GM18519 (cell line): ENCODE results near the gene SEC16A.

Experiments used
- ATAC-seq: cut with Tn5 transposase; IDR thresholded peaks from one replicate; pipeline ENCODE4 v1.9.1; 2021; ENCODE audit warnings: mild to moderate bottlenecking, moderate library complexity; ENCODE audit not compliant: unreplicated experiment, low FRiP score

Gene SEC16A, protein sequence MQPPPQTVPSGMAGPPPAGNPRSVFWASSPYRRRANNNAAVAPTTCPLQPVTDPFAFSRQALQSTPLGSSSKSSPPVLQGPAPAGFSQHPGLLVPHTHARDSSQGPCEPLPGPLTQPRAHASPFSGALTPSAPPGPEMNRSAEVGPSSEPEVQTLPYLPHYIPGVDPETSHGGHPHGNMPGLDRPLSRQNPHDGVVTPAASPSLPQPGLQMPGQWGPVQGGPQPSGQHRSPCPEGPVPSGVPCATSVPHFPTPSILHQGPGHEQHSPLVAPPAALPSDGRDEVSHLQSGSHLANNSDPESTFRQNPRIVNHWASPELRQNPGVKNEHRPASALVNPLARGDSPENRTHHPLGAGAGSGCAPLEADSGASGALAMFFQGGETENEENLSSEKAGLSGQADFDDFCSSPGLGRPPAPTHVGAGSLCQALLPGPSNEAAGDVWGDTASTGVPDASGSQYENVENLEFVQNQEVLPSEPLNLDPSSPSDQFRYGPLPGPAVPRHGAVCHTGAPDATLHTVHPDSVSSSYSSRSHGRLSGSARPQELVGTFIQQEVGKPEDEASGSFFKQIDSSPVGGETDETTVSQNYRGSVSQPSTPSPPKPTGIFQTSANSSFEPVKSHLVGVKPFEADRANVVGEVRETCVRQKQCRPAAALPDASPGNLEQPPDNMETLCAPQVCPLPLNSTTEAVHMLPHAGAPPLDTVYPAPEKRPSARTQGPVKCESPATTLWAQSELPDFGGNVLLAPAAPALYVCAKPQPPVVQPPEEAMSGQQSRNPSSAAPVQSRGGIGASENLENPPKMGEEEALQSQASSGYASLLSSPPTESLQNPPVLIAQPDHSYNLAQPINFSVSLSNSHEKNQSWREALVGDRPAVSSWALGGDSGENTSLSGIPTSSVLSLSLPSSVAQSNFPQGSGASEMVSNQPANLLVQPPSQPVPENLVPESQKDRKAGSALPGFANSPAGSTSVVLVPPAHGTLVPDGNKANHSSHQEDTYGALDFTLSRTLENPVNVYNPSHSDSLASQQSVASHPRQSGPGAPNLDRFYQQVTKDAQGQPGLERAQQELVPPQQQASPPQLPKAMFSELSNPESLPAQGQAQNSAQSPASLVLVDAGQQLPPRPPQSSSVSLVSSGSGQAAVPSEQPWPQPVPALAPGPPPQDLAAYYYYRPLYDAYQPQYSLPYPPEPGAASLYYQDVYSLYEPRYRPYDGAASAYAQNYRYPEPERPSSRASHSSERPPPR (N-terminal part only)

DNA sequence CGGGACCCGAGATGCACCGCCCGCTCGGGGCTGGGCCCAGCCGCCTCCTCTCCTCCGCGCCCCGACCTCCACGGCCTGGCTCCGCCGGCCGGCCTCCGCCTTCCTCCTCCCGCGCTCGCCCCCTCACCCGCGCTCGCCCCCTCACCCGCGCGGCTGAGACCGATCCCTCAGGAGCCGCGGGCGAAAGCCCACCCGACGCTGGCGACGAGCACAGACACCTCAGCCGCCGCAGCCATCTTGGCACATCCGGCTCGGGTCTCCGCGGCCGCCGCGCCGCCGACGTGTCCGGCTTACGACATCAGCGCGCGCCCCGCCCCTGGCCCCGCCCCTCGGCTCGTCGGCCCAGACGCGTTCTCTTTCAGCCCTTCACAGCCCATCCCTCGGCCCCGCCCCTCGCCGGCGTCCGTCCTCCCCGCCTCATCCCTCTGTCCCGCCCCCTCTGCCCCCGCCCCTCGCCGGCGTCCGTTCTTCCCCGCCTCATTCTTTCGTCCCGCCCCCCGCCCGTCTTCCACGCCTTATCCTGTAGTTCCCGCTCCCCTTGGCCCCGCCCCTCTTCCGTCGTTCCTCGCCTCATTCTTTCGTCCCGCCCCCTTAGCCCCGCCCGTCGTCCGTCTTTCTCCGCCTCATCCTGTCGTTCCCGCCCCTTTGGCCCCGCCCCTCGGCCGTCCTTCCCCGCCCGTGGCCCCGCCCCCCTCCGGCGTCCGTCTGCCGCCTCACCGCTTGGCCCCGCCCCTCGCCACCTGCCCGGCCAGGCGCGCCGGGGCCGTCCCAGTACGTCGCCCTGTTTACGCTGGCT lies at the start of gene SEC16A:
Gene SEC16A, minus strand, starts transcription at position 248 of the 796 bp plus-strand sequence. CDS start 5,425 bp downstream, outside the sequence.
- peak; percentile 35 for ATAC-seq

DNA sequence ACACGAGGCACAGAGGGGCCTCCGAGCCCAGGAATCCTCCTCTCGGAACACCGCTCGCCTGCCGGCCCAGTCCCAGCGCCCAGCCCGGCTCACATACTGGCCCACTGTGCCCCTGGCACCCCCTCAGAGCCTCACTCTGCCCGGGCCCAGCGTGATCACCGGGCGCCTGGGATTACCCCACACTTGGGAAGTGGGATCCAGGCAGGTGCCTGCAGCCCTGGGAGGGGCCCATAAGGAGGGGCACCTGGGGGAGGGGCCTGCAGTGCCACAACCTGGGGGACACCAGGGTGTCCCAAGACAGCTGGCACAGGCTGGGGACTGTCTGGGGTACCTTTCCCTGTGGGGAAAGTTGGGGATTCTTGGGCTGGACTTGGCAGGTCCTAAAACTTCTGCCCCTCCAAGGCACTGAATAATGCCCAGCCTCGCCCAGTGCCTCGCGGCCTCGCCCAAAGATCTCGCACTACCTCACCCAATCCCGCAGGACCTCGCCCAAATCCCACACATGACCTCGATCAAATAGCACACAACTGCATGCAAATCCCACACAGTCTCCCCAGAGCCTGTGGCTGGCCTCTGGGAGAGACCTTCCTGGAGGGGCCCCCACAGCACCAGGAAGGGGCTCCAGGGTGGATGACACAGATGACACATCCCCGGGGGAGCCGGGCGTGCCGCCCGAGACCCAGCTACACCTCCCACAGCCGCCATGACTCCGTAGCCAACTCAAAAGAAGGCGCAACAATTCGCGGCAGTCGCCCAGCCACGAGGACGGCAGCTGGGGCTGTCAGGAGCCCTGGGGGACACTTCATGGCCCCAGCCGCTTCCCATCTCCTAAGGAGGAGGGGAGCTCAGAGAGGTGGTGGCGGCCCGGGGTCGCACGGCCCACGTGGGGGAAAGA lies 49.3 kb upstream of the SEC16A start:
- ATAC-seq = no peak

DNA sequence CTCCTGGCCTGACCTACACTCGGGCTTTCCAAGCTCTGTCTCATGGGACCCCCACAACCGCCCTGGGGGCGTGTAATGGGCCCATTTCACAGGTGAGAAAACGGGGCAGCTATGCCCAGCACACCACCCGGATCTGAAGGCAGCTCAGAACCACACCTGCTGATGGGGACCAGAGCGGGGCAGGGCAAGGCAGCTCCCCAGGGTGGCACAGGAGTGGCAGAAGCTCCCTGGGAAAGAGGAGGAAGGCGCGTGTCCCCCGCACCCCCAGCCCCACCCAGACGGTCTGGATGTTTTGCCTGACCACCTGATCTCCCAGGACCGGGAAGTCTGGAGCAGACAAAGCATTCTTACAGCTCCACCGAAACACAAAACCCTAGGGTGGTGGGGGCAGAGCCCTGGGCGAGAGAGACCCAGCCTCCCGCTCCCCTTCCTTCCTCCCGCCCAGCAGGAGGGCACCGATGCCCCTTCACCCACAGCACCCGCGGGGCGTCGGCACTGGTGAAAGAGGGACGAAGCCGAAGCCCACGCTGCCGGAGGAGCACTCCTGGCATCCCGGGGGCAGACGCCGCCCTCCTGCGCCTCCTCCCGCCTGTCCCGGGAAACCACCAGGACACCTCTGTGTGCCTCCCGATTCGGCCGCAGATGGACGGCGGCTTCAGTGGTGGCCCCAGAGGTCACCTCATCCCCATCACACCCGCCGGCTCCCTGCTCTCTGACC lies 48.5 kb upstream of the SEC16A start:
- ATAC-seq = no peak

DNA sequence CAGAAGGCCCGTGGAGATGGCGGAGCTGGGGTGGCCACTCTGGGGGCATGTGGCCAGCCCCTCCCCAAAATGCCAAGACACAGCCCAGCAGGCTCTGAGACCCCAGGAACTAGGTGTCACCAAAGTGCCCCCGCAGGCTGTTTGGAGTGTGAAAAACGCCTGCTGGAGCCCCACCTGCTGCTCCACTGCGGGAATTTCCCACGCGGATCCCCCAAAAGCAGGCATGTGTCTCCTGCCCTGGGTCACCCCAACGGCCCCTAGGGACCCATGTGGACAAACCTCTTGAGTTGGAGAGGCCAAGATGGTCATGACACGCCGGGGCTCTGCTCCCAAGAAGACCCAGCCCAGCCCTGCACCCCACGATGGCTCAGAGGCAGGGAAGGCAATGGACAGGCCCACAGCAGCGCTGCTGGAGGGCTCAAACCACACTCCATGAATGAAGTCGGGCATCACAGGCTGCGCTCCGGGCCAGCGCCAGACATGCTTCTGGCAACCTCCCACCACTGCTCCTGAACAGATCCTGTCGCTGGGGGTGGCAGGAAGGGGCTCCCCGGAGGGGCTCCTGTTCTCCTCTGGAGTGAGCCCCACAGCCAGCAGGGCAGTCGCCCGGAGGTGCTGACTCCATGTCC lies 47.7 kb upstream of the SEC16A start:
- ATAC-seq = no peak

DNA sequence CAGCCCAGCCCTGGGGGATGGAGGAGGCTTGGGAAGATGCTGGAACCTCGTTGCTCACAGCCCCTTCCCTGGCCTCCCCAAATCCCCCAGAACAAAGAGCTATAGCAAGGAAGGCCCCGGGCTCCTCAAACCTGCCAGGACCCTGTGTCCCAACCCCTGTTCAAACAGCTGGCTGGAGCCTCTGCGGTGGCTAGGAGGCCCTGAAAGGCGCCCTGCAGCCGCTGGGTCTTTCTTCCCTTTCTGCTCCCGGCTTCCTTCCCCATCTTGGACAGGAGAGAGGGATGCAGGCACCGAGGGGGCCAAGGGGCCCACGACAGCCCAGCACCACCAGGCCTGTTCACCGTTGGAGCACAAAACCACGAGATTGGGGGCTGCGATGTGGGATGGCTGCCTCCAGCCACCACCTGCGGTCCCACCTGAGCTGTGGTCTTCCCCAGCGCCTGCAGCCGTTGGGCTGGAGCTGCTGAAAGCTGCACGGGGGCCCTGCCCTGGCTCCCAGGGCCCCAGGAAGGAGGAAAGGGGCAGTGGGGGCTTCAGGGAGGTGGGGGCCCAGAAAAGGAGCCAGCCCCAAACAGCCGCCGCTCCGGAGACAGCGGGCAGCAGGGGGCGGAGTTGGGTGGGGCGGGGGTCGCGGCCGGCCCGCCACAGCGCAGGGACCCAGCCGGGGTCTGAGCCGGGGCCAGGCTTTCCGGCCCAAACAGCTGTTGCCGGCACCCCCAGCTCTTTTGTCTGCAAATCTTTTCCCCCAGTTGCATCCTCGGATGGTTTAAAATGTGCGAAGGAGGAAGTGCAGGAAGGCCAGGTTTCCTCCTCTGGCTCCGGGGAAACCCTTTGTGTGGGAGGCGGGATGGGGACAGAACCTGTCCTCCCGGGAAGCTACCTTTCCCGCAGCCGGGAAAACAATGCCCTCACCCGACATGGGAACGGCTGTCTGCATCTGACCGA lies 46.9 kb upstream of the SEC16A start:
- no peak for ATAC-seq

DNA sequence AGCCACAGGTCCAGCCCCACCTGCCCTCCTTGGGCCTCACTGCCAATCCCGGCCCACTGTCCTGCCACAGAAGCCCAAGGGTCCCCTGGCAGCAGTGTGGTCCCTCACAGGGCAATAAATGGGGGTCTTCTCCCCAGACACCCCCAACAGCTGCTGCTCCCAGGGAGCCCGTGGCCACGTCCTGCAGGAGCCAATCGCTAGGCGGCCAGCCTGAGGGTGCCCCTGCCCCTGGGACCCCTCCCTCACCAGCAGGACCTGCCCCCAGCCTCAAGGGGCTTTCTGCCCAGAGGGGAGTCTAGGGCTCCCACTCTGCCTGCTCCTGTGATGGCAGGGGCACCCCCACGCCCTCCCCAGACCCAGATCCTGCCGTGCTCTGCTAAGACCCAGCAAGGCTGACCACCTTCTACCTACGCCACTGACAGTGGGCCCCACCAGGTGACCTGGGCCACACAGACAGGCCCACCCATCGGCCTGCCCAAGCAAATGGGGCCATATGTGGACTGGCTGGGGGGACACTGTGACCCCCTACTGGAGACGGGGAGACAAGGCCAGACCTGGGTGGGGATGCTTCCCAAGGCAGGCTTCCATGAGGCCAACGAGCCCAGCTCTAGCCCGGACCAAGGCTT lies 46.0 kb upstream of the SEC16A start:
- no peak for ATAC-seq

DNA sequence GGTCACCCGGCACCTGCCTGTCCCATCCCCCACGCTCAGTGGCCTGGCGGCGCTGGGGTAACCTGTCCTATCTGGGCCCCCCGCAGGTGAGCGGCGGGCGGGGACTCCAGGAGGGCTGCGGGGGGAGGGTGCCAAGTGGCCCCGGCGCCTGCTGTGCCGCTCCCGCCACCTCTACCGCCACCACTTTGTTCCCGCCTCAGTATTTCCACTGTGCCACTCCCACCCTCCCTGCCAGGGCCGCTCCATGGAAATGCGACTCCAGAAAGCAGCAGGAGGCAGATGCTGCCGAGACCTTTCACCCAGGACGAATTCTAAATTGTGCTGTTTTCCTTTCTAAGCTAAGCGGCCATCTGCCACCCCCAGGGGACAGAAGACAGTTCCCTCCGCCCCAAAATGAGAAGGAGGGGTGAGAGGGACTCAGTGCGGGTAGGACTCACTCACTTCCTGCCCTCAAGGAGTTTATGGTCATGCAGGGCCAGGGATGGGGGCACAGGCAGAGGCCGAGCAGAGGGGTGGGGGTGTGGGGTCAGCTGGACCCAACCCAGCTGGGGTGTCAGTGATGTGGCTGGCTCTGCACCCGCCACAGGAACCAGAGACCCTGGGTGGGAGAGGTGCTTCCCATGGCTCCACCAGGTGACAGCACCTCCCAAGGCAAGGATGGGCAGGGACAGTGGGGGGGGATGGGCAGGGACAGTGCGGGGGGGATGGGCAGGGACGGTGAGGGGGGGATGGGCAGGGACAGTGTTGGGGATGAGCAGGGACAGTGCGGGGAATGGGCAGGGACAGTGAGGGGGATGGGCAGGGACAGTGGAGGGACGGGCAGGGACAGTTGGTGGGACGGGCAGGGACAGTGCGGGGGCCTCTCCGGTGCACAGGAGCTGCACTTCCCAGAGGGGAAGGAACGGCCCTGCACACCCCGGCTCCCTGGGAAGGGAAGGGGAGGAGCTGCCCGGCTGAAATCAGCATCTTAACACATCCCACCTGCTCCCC lies 45.2 kb upstream of the SEC16A start:
- no peak for ATAC-seq

DNA sequence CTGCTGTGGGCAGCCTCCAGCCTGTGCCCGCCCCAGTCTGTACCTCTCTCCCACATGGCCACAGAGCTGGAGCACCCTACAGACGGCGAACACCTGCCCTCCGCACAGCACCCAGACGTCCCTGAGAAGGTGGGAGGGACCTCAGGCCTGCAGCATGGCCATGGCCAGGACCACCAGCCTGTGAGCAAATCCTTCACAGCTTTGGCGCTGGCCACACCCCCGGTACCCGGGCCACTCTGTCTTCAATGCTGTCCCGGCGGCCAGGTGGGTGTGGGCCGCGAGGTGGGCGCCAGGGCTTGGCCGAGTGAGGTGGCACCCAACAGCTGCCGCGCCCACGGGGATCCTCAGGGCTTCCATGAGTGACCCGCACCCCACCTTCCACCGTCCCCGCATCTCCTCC lies 44.3 kb upstream of the SEC16A start:
- ATAC-seq = no peak

DNA sequence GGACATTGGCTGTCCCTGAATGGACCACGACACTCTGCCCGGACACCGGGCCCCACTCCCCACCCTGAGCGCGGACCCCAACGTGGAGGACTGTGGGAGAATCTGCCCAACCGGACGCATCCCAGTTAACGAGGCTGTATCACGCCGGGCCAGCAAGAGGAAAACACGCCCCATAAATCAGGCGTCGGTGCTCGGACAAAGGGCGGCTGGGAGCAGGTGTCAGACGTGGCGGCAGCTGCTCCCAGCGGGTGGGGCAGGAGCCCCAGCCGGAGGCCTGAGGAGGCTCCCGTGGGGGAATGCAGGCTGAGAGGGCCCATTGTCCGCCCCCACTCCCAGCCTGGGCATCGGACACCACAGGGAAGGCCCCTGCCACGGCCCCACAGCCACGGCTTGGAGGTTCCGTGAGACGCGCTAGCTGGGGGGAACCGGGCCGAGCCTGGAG lies 43.8 kb upstream of the SEC16A start:
- no peak for ATAC-seq

DNA sequence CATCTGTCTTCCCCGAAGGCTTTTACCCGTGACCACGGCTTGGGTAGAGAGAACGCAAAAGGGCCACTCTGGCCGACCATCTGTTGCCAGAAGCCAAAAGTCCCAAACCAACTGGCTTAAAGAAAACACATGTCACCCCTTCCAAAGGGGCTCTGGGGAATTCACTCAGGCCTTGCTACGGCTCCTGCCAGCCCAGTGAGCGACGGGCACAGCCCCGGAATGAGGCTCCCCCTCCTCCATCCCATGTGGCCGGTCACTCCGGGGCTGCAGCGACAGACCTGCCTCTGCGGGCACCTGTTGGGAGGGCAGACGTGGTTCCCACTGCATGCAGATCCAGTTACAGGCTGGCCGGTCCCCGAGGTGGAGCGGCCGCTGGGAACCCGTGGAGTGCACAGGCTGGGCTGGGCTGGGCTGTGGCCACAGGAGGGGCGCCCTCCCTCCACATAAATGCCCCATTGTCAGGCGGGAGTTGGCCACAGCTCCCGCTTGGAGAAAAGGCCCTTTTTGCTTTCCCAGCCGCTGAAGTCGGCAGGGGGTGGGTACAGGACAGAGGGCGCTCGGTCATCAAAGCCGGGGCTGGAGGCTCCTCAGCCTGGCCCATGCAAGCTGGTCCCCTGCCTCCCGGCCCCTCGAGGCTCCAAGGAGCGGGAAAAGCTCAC lies 43.1 kb upstream of the SEC16A start:
- ATAC-seq = no peak

DNA sequence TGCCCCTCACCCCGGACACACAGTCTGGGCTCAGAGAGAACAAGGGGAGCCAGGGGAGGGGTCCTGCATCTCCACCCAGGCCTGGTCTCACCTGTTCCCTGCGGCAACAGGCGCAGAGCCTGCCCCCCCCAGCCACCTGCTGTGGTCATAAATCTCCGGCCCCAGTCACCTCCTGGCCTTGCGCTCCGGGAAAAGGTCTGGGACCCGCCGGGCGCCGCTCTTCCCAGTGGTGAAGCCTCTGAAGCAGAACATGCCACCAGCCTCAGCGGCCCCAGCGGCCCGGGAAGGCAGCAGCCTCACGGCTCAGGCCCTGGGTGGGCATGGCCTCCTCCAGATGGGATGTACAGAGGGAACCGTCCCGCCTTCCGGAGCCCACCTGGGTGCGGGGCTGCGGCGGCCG lies 42.4 kb upstream of the SEC16A start:
- no peak for ATAC-seq

DNA sequence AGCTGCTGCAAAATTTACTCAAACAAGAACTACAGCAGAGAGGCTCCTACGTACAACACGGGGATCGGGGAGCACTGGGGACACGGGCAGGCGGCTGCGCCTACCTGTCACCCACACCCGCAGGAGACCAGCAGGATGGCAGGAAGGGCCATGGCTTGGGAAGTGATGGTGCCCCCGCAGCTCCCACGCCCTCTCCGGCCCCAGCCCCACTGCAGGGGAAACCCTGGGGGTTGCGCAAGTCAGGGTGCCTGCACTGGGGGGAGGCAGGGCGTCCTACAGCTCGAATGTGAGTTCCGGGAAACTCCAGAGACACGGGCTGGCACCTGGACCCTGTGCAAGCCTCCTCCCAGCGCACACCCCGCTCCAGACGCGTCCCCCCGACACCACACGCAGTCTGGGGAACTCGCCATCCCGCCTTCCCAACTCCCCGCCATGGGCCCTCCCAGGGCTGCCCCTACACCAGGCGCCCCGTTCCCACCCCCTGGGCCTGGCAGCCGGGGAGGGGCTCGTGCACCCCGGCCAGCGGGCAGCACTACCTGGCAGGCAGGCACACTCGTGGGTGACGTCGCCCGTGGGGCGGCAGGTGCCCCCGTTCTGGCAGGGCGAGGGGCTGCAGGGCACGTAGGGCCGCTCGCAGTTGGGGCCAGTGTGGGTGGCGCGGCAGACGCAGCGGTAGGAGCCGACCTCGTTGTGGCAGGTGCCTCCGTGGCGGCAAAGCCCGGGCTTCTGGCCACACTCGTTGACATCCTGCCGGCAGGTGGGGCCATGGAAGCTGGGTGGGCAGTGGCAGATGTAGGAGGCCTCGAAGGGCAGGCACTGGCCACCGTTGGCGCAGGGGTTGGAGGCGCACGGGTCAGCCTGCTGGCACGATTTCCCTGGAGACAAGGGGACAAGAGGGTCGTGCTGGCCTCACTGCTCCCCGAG lies 39.7 kb upstream of the SEC16A start:
- no peak for ATAC-seq

DNA sequence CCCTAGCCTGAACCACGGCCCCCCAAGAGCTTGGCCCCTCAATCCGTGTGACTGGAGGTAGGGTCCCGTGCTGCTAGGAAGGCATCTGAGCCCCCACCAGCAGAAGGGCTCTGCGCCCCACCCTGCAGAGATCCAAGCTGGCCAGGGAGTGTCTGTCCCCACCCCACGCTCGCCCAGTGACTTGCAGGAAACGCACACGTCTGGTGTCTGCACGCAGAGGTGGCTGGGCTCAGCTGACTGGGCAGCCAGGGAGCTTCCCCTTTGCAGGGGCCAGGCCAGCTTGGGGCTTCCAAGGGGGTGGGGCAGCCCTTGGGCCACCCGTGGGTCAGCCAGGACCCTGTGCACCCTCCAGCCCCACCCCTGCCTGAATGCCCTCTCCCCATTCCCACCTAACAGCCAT lies 38.7 kb upstream of the SEC16A start:
- no peak for ATAC-seq
